WTC11 (cell line): ENCODE results near the gene SEC23IP. TPM values are rescaled to one million over a fixed set of nuclear protein-coding genes. Genes with fewer than 3 reads are reported as not detected.
"Not testable (repeated sequence)": the region's sequence is repeated elsewhere in the genome, so short reads cannot be mapped to it uniquely, and the experiment has no call there.

Experiments used
- ATAC-seq: fragments of 200-7000 bp; cut with Tn5 transposase; 2 replicates; pipeline ENCODE4 v1.10.0; 2021; ENCODE audit warnings: mild to moderate bottlenecking, moderate library complexity
- CTCF ChIA-PET: fragments of 300-600 bp; sonication (Branson Sonifier 250); formaldehyde crosslinking; loops from one replicate; lab custom pipeline; 2021; ENCODE audit warnings: antibody characterized with exemption; lab: Charles Lee
- POLR2A ChIA-PET: fragments of 350-600 bp; sonication (Branson Sonifier 250); formaldehyde crosslinking; loops from one replicate; lab custom pipeline; 2021; ENCODE audit warnings: antibody characterized with exemption; lab: Charles Lee
- DNase-seq: peaks from one replicate; pipeline ENCODE4 v3.0.0; 2021; ENCODE audit warnings: low spot score
- H3K27ac Mint-ChIP-seq: 2 replicates; pipeline ENCODE4 v1.8.0; 2021; ENCODE audit warnings: mixed read lengths
- H3K27me3 Mint-ChIP-seq: 2 replicates; pipeline ENCODE4 v1.8.0; 2021; ENCODE audit warnings: low read depth, mild to moderate bottlenecking, moderate library complexity, mixed read lengths
- H3K36me3 Mint-ChIP-seq: 2 replicates; pipeline ENCODE4 v1.8.0; 2021; ENCODE audit warnings: mixed read lengths
- H3K4me1 Mint-ChIP-seq: 2 replicates; pipeline ENCODE4 v1.8.0; 2022; ENCODE audit warnings: mixed read lengths
- H3K4me3 Mint-ChIP-seq: 2 replicates; pipeline ENCODE4 v1.8.0; 2021; ENCODE audit warnings: mild to moderate bottlenecking, moderate library complexity, mixed read lengths
- H3K9me3 Mint-ChIP-seq: 2 replicates; pipeline ENCODE4 v1.8.0; 2021; ENCODE audit warnings: mixed read lengths
- CREB1 ChIP-seq: sonication (generic); formaldehyde crosslinking; IDR thresholded peaks from 2 replicates; pipeline ENCODE4 v1.8.0; 2023; ENCODE audit warnings: mild to moderate bottlenecking, missing genetic modification reagents
- ESRRA ChIP-seq: sonication (generic); formaldehyde crosslinking; IDR thresholded peaks from 2 replicates; pipeline ENCODE4 v1.8.1; 2022; ENCODE audit warnings: mild to moderate bottlenecking, missing genetic modification reagents, borderline replicate concordance
- FOXK1 ChIP-seq: sonication (generic); formaldehyde crosslinking; IDR thresholded peaks from 2 replicates; pipeline ENCODE4 v1.8.0; 2022; ENCODE audit warnings: mild to moderate bottlenecking, moderate library complexity, missing genetic modification reagents
- HMGA2 ChIP-seq: fragments of 250-450 bp; sonication (Bioruptor Pico); IDR thresholded peaks from 2 replicates; pipeline ENCODE4 v1.4.0; 2021; ENCODE audit warnings: mild to moderate bottlenecking, moderate library complexity
- MAX ChIP-seq: sonication (generic); formaldehyde crosslinking; IDR thresholded peaks from 2 replicates; pipeline ENCODE4 v1.8.0; 2022; ENCODE audit warnings: mild to moderate bottlenecking, missing genetic modification reagents
- NR1H2 ChIP-seq: sonication (generic); formaldehyde crosslinking; IDR thresholded peaks from 2 replicates; pipeline ENCODE4 v1.9.0; 2021; ENCODE audit warnings: mild to moderate bottlenecking, moderate library complexity, missing genetic modification reagents
- NR2C2 ChIP-seq: sonication (generic); formaldehyde crosslinking; IDR thresholded peaks from 2 replicates; pipeline ENCODE4 v1.8.0; 2022; ENCODE audit warnings: mild to moderate bottlenecking, missing genetic modification reagents
- TEAD1 ChIP-seq: sonication (generic); formaldehyde crosslinking; IDR thresholded peaks from 2 replicates; pipeline ENCODE4 v1.8.0; 2022; ENCODE audit warnings: mild to moderate bottlenecking, missing genetic modification reagents
- USF2 ChIP-seq: sonication (generic); formaldehyde crosslinking; IDR thresholded peaks from 2 replicates; pipeline ENCODE4 v1.8.1; 2023; ENCODE audit warnings: mild to moderate bottlenecking, missing genetic modification reagents, moderate library complexity
- ZBTB21 ChIP-seq: sonication (generic); formaldehyde crosslinking; IDR thresholded peaks from 2 replicates; pipeline ENCODE4 v1.8.1; 2023; ENCODE audit warnings: mild to moderate bottlenecking, missing genetic modification reagents, borderline replicate concordance
- ZNF121 ChIP-seq: sonication (generic); formaldehyde crosslinking; IDR thresholded peaks from 2 replicates; pipeline ENCODE4 v1.8.0; 2023; ENCODE audit warnings: missing genetic modification reagents
- ZNF232 ChIP-seq: sonication (generic); formaldehyde crosslinking; IDR thresholded peaks from 2 replicates; pipeline ENCODE4 v1.8.0; 2022; ENCODE audit warnings: mild to moderate bottlenecking, missing genetic modification reagents
- ZNF512 ChIP-seq: sonication (generic); formaldehyde crosslinking; IDR thresholded peaks from 2 replicates; pipeline ENCODE4 v1.8.1; 2022; ENCODE audit warnings: missing genetic modification reagents, borderline replicate concordance
- total RNA-seq: library from RNA; stranded (reverse); gene quantifications from 3 replicates; pipeline ENCODE4 v1.2.3, GENCODE V29; 2021
- TF ChIP-seq, protein P1 (sequence below): sonication (generic); formaldehyde crosslinking; IDR thresholded peaks from 2 replicates; pipeline ENCODE4 v1.8.1; 2022; ENCODE audit warnings: low read depth, missing genetic modification reagents, borderline replicate concordance
- TF ChIP-seq, protein P2 (sequence below): sonication (generic); formaldehyde crosslinking; IDR thresholded peaks from 2 replicates; pipeline ENCODE4 v1.8.0; 2022; ENCODE audit warnings: mild to moderate bottlenecking, missing genetic modification reagents

Gene SEC23IP
- total RNA-seq, 1 experiment from 2014 or later, result 82.3 TPM

- Mint-ChIP-seq H3K4me3 (no peak overlapping the region), H3K27me3 (no peaks in the 10 kb centered on the region), H3K36me3 (peaks cover 26% of the 10 kb centered on the region), H3K27ac (no peak overlapping the region), H3K9me3 (peaks cover 13% of the 10 kb centered on the region), H3K4me1 (peaks cover 33% of the 10 kb centered on the region)
- TF ChIP-seq ZNF232 (CRISPR knock-in tag), result no peak
- no peak for TF ChIP-seq USF2 (CRISPR knock-in tag)
- no peak for TF ChIP-seq MAX (CRISPR knock-in tag)
- TF ChIP-seq ZBTB21 (CRISPR knock-in tag), result no peak
- TF ChIP-seq, protein P1, sequence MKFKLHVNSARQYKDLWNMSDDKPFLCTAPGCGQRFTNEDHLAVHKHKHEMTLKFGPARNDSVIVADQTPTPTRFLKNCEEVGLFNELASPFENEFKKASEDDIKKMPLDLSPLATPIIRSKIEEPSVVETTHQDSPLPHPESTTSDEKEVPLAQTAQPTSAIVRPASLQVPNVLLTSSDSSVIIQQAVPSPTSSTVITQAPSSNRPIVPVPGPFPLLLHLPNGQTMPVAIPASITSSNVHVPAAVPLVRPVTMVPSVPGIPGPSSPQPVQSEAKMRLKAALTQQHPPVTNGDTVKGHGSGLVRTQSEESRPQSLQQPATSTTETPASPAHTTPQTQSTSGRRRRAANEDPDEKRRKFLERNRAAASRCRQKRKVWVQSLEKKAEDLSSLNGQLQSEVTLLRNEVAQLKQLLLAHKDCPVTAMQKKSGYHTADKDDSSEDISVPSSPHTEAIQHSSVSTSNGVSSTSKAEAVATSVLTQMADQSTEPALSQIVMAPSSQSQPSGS (CRISPR knock-in tag), result no peak
- no peak for TF ChIP-seq FOXK1 (CRISPR knock-in tag)
- no peak for TF ChIP-seq NR2C2 (CRISPR knock-in tag)
- TF ChIP-seq ZNF512 (CRISPR knock-in tag), result no peak
- no peak for TF ChIP-seq ESRRA (CRISPR knock-in tag)
- ChIA-PET CTCF (interaction anchor here (2.2 kb wide), 1 partner anchor 114 kb away, joined by 7 read pairs; no protein-coding TSS in a partner anchor), POLR2A (interaction anchor here (0.6 kb wide), 1 partner anchor 901 kb away, joined by 3 read pairs; no protein-coding TSS in a partner anchor)
- no peak for DNase-seq
- ATAC-seq, result no peak
Measured at GRCh38 chr10:119863951-119864565, 28.5 kb upstream of the SEC23IP start.

GRCh38 chr10:119865699-119866240 is 26.8 kb upstream of the SEC23IP start:
- H3K27ac Mint-ChIP-seq, result no peak overlapping the region
- CTCF ChIA-PET, result interaction anchor here (0.9 kb wide), 1 partner anchor 115 kb away, joined by 3 read pairs; no protein-coding TSS in a partner anchor
- no peaks in the 10 kb centered on the region for H3K27me3 Mint-ChIP-seq
- H3K9me3 Mint-ChIP-seq, result peaks cover 13% of the 10 kb centered on the region
- POLR2A ChIA-PET, result no interaction called here
- TF ChIP-seq NR1H2 (CRISPR knock-in tag) (no peak), TEAD1 (CRISPR knock-in tag) (no peak), ZNF121 (CRISPR knock-in tag) (peak; percentile 40; the same call in 1 of the 2 replicates)
- H3K36me3 Mint-ChIP-seq, result peaks cover 23% of the 10 kb centered on the region
- no peak for DNase-seq
- no peak overlapping the region for H3K4me3 Mint-ChIP-seq
- no peak for ATAC-seq
- H3K4me1 Mint-ChIP-seq, result peaks cover 28% of the 10 kb centered on the region

DNA sequence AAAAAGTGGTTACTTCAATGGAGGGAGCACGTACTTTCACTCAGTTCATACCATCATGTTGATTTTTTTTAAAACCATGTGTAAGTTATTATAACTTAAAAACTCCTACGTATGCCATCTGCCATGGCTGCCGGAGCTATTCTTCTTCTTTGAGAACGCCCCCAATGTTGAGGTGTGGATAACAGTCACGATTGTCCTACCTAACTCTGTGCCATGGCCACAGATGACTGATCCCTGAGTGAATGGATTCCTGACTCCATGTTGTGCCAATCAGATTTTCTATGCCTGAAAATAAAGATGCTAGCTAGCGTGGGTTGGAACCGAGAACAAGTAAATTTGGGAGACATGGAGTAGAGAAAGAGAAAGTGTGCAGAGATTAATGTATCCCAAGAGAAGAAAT is 25.2 kb upstream of the SEC23IP start:
- ATAC-seq (no peak), DNase-seq (no peak)
- ChIA-PET CTCF (interaction anchor here (0.7 kb wide), 1 partner anchor 117 kb away, joined by 3 read pairs; no protein-coding TSS in a partner anchor), POLR2A (interaction anchor here (0.5 kb wide), 1 partner anchor 12 kb away, joined by 4 read pairs; no protein-coding TSS in a partner anchor)
- TF ChIP-seq ZBTB21 (CRISPR knock-in tag), result no peak
- no peak for TF ChIP-seq CREB1 (CRISPR knock-in tag)
- TF ChIP-seq, protein P2, sequence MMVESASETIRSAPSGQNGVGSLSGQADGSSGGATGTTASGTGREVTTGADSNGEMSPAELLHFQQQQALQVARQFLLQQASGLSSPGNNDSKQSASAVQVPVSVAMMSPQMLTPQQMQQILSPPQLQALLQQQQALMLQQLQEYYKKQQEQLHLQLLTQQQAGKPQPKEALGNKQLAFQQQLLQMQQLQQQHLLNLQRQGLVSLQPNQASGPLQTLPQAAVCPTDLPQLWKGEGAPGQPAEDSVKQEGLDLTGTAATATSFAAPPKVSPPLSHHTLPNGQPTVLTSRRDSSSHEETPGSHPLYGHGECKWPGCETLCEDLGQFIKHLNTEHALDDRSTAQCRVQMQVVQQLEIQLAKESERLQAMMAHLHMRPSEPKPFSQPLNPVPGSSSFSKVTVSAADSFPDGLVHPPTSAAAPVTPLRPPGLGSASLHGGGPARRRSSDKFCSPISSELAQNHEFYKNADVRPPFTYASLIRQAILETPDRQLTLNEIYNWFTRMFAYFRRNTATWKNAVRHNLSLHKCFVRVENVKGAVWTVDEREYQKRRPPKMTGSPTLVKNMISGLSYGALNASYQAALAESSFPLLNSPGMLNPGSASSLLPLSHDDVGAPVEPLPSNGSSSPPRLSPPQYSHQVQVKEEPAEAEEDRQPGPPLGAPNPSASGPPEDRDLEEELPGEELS (CRISPR knock-in tag), result no peak
- TF ChIP-seq ZNF121 (CRISPR knock-in tag), result no peak
- no peak for TF ChIP-seq HMGA2
- Mint-ChIP-seq H3K4me3 (no peak overlapping the region), H3K9me3 (peaks cover 13% of the 10 kb centered on the region), H3K4me1 (peaks cover 28% of the 10 kb centered on the region), H3K27ac (peak overlapping the region; percentile 83), H3K27me3 (no peaks in the 10 kb centered on the region), H3K36me3 (peaks cover 23% of the 10 kb centered on the region)

- ChIA-PET POLR2A (interaction anchor here (0.7 kb wide), 1 partner anchor 182 kb away, joined by 3 read pairs; no protein-coding TSS in a partner anchor), CTCF (interaction anchor here (1.4 kb wide), 1 partner anchor 144 kb away, joined by 3 read pairs; the partner anchor contains the start of gene INPP5F)
- not testable (repeated sequence) for DNase-seq, ATAC-seq, H3K9me3 Mint-ChIP-seq, H3K27me3 Mint-ChIP-seq
- Mint-ChIP-seq H3K4me1 (peaks cover 38% of the 10 kb centered on the region), H3K27ac (peak overlapping the region; percentile 41; the same call in 1 of the 2 replicates), H3K36me3 (peaks cover 15% of the 10 kb centered on the region), H3K4me3 (0 out of 2 replicates have a peak overlapping the region, but pooled peaks have one; percentile 1)
Measured at GRCh38 chr10:119869398-119869797, 23.1 kb upstream of the SEC23IP start.
